ENCODE measurements around the gene AFF2. TPM values are rescaled to one million over a fixed set of nuclear protein-coding genes. Genes with fewer than 3 reads are reported as not detected.
A peak's percentile ranks its signal among the peaks of the same experiment; 100 is the strongest.

Gene AFF2
- total and polyA plus RNA-seq, 2 donors from 2014 or later, result 0.09 to 5.7 TPM

DNA sequence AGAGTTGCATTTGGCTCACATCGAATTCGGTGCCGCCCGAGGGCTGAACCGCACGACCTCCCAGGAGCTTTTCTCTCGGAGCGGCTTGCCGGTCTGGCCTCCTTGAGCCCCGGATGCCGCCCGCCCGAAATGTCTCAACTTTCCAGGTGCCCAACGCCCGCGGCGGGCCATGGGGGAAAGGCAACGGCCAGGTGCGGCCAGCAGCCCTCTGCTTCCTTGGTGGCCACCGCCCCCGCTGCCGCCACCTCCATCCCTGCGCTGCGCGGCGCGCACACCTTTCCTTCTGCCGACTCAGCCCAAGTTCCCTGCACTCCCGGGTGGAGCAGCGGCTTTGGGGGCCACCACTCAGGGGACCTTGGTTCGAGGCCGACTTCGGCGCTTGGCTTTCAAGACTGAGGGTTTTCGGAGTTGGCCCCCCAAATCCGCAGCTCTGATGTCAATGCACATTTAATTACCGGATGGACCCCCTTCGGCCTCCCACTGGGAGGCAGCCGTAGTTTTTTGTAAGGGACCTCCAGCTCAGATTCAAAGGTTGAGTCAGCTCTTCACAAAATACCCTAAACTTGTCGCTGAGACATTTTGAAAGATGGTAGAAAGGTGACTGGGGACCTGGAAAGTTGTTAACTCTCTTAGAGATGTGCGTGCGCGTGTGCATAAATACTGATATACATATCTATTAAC is 1.1 kb downstream of the AFF2 start:
- Histone ChIP-seq H3K36me3 (ENCODE audit: control insufficient read depth in 2 of 3, insufficient read depth in 3 of 3, low read length in 3 of 3) (no peaks in the 10 kb centered on the region), H3K9ac (ENCODE audit: low read length in 3 of 3) (no peak overlapping the region), H3K27ac (ENCODE audit: low read depth in 2 of 2, low read length in 2 of 2) (no peak overlapping the region), H3K4me1 (ENCODE audit: control insufficient read depth in 2 of 3, insufficient read depth in 2 of 3, low read depth in 1 of 3, low read length in 3 of 3) (no peaks in the 10 kb centered on the region), H3K9me3 (ENCODE audit: control insufficient read depth in 2 of 3, insufficient read depth in 1 of 3, low read length in 3 of 3) (no peaks in the 10 kb centered on the region), H3K4me3 (ENCODE audit: low read length in 3 of 3) (peak overlapping the region in 2 of 3 donors; percentile 21 to 33), H3K27me3 (ENCODE audit: control insufficient read depth, insufficient read depth, low read length) (peaks cover 5% of the 10 kb centered on the region)
- TF ChIP-seq, protein P1, sequence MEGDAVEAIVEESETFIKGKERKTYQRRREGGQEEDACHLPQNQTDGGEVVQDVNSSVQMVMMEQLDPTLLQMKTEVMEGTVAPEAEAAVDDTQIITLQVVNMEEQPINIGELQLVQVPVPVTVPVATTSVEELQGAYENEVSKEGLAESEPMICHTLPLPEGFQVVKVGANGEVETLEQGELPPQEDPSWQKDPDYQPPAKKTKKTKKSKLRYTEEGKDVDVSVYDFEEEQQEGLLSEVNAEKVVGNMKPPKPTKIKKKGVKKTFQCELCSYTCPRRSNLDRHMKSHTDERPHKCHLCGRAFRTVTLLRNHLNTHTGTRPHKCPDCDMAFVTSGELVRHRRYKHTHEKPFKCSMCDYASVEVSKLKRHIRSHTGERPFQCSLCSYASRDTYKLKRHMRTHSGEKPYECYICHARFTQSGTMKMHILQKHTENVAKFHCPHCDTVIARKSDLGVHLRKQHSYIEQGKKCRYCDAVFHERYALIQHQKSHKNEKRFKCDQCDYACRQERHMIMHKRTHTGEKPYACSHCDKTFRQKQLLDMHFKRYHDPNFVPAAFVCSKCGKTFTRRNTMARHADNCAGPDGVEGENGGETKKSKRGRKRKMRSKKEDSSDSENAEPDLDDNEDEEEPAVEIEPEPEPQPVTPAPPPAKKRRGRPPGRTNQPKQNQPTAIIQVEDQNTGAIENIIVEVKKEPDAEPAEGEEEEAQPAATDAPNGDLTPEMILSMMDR (IDR thresholded peaks at IDR 0.05; ENCODE audit: borderline replicate concordance, extremely low read depth, insufficient read depth), result no peak
- intact Hi-C loops (cut with DNase I), result no loop called here
- FAIRE-seq (no peak), DNase-seq (peak; percentile 21 to 67 (median 37))

DNA sequence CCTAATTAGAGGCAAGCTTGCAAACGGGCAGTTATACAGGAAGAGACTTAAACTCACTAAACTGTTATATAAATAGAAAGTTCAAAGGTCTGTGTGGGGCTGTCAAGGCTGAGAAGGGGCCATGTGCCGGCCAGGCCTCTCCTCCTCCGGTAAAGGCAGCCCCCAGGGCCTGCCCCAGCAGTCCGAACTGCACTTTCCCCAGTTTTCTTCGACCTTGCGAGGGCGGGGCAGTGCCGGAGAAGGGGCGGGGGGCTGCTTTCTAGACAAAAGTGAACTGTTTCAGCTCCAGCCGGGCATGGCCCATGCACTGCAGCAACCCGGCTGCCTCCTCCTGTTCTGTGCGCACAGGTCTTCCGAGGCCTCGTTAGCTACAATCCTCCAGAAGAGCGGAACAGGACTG is 4.1 kb downstream of the AFF2 start:
- intact Hi-C loops (cut with DNase I), result no loop called here
- Histone ChIP-seq H3K9ac (ENCODE audit: low read length in 3 of 3) (no peak overlapping the region), H3K27ac (ENCODE audit: low read depth in 2 of 2, low read length in 2 of 2) (no peak overlapping the region), H3K9me3 (ENCODE audit: control insufficient read depth in 2 of 3, insufficient read depth in 1 of 3, low read length in 3 of 3) (no peaks in the 10 kb centered on the region), H3K36me3 (ENCODE audit: control insufficient read depth in 2 of 3, insufficient read depth in 3 of 3, low read length in 3 of 3) (no peaks in the 10 kb centered on the region), H3K4me3 (ENCODE audit: low read length in 3 of 3) (no peak overlapping the region), H3K4me1 (ENCODE audit: control insufficient read depth in 2 of 3, insufficient read depth in 2 of 3, low read depth in 1 of 3, low read length in 3 of 3) (no peaks in the 10 kb centered on the region), H3K27me3 (ENCODE audit: control insufficient read depth, insufficient read depth, low read length) (peaks cover 10% of the 10 kb centered on the region)
- FAIRE-seq (no peak), DNase-seq (peak; percentile 39 to 65 (median 45))
- TF ChIP-seq, protein P1 (IDR thresholded peaks at IDR 0.05; ENCODE audit: borderline replicate concordance, extremely low read depth, insufficient read depth), result no peak

DNA sequence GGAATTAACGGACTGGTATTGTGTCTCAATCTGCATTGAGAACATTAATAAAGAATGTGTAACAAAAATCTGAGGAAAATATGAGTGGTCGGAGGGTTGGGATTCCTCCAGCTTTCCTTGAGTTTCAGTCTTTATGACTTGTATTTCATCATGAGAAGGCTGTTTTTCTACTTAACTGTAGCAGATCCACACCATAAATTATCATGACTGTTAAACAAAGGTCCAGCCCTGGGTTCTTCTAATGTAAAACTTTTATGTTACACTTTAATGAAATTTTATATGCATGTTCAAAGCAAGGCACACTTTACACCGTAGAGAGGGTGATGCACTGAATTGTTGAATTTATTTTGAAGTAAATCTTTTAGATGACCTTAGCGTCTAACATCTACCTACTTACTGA is 7.0 kb downstream of the AFF2 start:
- intact Hi-C loops (cut with DNase I), result no loop called here
- TF ChIP-seq, protein P1 (IDR thresholded peaks at IDR 0.05; ENCODE audit: borderline replicate concordance, extremely low read depth, insufficient read depth), result no peak
- Histone ChIP-seq H3K9ac (ENCODE audit: low read length in 3 of 3) (no peak overlapping the region), H3K9me3 (ENCODE audit: control insufficient read depth in 2 of 3, insufficient read depth in 1 of 3, low read length in 3 of 3) (no peaks in the 10 kb centered on the region), H3K4me3 (ENCODE audit: low read length in 3 of 3) (no peak overlapping the region), H3K36me3 (ENCODE audit: control insufficient read depth in 2 of 3, insufficient read depth in 3 of 3, low read length in 3 of 3) (no peaks in the 10 kb centered on the region), H3K4me1 (ENCODE audit: control insufficient read depth in 2 of 3, insufficient read depth in 2 of 3, low read depth in 1 of 3, low read length in 3 of 3) (no peaks in the 10 kb centered on the region), H3K27me3 (ENCODE audit: control insufficient read depth, insufficient read depth, low read length) (peaks cover 10% of the 10 kb centered on the region), H3K27ac (ENCODE audit: low read depth in 2 of 2, low read length in 2 of 2) (no peak overlapping the region)
- FAIRE-seq (no peak), DNase-seq (peak in 1 of 5 donors; percentile 36)
